Measurements from ENCODE around the gene FARS2. TPM values are rescaled to one million over a fixed set of nuclear protein-coding genes. Genes with fewer than 3 reads are reported as not detected.
"Not testable (repeated sequence)": the region's sequence is repeated elsewhere in the genome, so short reads cannot be mapped to it uniquely, and the experiment has no call there.

FARS2 gene
- total RNA-seq, 1 donor from 2014 or later = 21.9 TPM

DNA sequence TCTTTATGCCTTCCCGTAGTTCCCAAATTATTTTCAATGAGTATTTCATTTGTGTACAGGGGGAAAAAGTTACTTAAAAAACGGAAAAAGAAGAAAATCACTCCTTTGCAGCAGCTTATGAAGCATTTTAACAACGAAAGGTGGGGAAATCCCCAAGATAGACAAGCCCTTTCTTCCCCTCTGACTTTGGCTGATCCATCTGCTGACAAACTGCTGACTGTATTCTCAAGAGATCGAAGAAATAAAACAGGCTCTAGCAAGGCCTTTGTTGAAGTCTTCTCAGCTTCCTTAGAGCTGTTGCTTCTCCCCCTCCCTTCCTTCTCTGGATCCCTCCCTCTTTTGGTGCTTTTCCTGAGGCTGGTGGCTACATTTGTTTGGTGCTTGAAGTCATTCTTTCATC is 420.2 kb downstream of the FARS2 start:
- H3K27ac Mint-ChIP-seq = no peak overlapping the region
- peaks cover 8% of the 10 kb centered on the region for H3K9me3 Mint-ChIP-seq
- no peak for TF ChIP-seq CTCF (conservative IDR thresholded peaks at IDR 0.05)
- H3K4me1 Mint-ChIP-seq (ENCODE audit: unreplicated experiment) = peaks cover 16% of the 10 kb centered on the region
- H3K36me3 Mint-ChIP-seq = no peaks in the 10 kb centered on the region
- H3K27me3 Mint-ChIP-seq = no peaks in the 10 kb centered on the region
- DNase-seq (ENCODE audit: extremely low spot score, unreplicated experiment) = no peak
- H3K4me3 Mint-ChIP-seq = no peak overlapping the region

GRCh38 chr6:5682530-5682929 is 421.2 kb downstream of the FARS2 start:
- no peaks in the 10 kb centered on the region for H3K27me3 Mint-ChIP-seq
- TF ChIP-seq CTCF (conservative IDR thresholded peaks at IDR 0.05) = no peak
- no peaks in the 10 kb centered on the region for H3K36me3 Mint-ChIP-seq
- DNase-seq (ENCODE audit: extremely low spot score, unreplicated experiment) = no peak
- H3K4me1 Mint-ChIP-seq (ENCODE audit: unreplicated experiment) = peaks cover 16% of the 10 kb centered on the region
- no peak overlapping the region for H3K4me3 Mint-ChIP-seq
- no peak overlapping the region for H3K27ac Mint-ChIP-seq
- H3K9me3 Mint-ChIP-seq = peaks cover 8% of the 10 kb centered on the region

GRCh38 chr6:5683747-5684146 is 422.4 kb downstream of the FARS2 start:
- not testable (repeated sequence) for H3K9me3 Mint-ChIP-seq; H3K27ac Mint-ChIP-seq; DNase-seq (ENCODE audit: extremely low spot score, unreplicated experiment); H3K4me3 Mint-ChIP-seq; H3K27me3 Mint-ChIP-seq; H3K36me3 Mint-ChIP-seq
- peaks cover 16% of the 10 kb centered on the region for H3K4me1 Mint-ChIP-seq (ENCODE audit: unreplicated experiment)

DNA sequence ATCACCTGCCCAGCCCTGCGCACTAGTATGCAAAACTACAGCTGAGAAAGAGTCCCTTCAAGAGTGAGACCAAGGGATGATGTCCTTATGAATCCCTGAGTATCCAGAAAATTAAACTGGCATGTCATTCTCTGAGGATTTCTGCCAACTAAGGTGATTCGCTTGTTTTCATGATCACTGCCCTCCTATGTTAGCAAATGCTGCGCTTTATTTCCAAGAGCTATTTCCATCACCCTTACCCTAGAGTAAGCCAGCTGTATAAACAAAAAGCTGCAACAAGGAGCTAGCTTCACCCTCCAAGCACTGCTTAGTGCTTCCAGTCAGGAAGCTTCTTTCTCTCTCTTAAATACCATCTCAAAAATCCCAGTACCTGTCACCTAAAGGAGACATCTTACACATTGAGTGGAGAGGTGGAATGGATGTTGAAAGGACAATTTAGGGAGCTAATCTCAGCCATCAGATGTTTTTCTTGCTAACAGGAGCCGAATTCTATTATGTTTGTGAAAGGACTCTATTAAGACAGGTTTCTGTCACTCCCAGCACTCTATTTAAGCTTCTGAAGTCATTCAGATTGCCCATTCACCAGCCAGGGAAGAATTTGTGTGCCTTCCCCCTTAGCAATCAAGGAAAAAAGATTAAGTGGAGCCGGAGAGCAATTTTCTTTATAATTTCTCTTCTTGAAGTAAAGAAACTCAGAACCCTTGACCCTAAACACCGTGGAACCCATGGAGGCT is 423.2 kb downstream of the FARS2 start:
- Mint-ChIP-seq H3K27me3 (no peaks in the 10 kb centered on the region), H3K9me3 (peaks cover 8% of the 10 kb centered on the region), H3K4me3 (no peak overlapping the region), H3K27ac (no peak overlapping the region), H3K36me3 (no peaks in the 10 kb centered on the region), H3K4me1 (ENCODE audit: unreplicated experiment) (peaks cover 12% of the 10 kb centered on the region)
- no peak for TF ChIP-seq CTCF (conservative IDR thresholded peaks at IDR 0.05)
- no peak for DNase-seq (ENCODE audit: extremely low spot score, unreplicated experiment)

- Mint-ChIP-seq H3K27me3 (no peaks in the 10 kb centered on the region), H3K4me1 (ENCODE audit: unreplicated experiment) (no peaks in the 10 kb centered on the region), H3K27ac (no peak overlapping the region), H3K36me3 (peaks cover 8% of the 10 kb centered on the region), H3K9me3 (peaks cover 13% of the 10 kb centered on the region), H3K4me3 (no peak overlapping the region)
- DNase-seq (ENCODE audit: extremely low spot score, unreplicated experiment) = no peak
- TF ChIP-seq CTCF (conservative IDR thresholded peaks at IDR 0.05) = no peak
Observed at GRCh38 chr6:5693225-5694145, 432.2 kb downstream of the FARS2 start.
